ENCODE measurements around the gene YEATS4.

DNA sequence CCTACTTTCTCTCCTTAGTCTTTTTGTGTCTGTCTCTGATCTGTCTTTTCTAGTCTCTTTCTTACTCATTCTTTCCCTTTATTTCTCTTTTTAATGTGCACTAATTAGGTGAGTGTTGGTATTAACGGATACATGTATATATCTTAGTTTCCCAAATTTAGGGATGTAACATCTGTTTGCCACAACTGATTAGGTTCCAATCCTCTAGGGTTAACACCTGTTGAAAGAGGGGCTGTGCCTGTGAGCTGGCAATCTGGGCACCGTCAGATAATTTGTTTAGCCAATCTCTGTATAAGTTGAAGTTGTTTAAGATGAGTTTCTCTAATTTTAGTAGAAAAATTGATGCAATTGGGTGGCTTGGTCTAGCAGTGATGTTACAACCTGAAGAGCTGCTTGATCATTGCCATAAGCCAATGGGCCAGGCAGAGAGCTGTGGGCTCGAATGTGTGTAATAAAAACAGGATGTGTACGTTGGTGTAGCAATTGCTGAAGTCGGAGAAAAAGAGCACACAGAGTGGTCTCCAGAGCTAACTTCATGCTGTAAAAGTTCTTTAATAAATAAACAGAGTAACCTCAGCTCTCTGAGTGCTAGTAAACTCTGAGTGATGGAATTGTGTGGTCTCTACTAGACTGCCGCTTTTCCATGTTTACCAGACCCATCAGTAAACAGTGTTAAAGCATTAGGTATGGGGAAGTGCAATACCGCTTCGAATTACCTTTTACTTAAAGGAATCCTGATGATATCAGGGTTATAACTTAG is 29.7 kb upstream of the YEATS4 start:
- TF ChIP-seq POLR2A (IDR thresholded peaks at IDR 0.05) (no peak), POLR2AphosphoS5 (IDR thresholded peaks at IDR 0.05) (no peak), CTCF (IDR thresholded peaks at IDR 0.05) (no peak), EP300 (IDR thresholded peaks at IDR 0.05) (no peak)

Measured in gastroesophageal sphincter (tissue), 3 donors.